ENCODE data around the gene B4GAT1. TPM values are rescaled to one million over a fixed set of nuclear protein-coding genes. Genes with fewer than 3 reads are reported as not detected.

The B4GAT1 gene
- total and polyA plus RNA-seq, 2 of the 13 experiments (the other 11 are each of a cell fraction or from before 2014, with no cell fraction given) = 40.4 to 109 TPM

- TF ChIP-seq ARID4A (CRISPR knock-in tag; IDR thresholded peaks at IDR 0.05; ENCODE audit: borderline replicate concordance) = 0 out of 2 replicates have a peak, but pooled peaks have one; percentile 45
- TF ChIP-seq STAT5B (CRISPR knock-in tag; IDR thresholded peaks at IDR 0.05) = no peak
- TF ChIP-seq SP5 (CRISPR knock-in tag; IDR thresholded peaks at IDR 0.05; ENCODE audit: borderline replicate concordance, low read depth) = peak; percentile 29; the same call in 1 of the 2 replicates
Measured at GRCh38 chr11:66371627-66372415, 24.4 kb upstream of the B4GAT1 start, which contains the start of gene SLC29A2 (continued).

DNA sequence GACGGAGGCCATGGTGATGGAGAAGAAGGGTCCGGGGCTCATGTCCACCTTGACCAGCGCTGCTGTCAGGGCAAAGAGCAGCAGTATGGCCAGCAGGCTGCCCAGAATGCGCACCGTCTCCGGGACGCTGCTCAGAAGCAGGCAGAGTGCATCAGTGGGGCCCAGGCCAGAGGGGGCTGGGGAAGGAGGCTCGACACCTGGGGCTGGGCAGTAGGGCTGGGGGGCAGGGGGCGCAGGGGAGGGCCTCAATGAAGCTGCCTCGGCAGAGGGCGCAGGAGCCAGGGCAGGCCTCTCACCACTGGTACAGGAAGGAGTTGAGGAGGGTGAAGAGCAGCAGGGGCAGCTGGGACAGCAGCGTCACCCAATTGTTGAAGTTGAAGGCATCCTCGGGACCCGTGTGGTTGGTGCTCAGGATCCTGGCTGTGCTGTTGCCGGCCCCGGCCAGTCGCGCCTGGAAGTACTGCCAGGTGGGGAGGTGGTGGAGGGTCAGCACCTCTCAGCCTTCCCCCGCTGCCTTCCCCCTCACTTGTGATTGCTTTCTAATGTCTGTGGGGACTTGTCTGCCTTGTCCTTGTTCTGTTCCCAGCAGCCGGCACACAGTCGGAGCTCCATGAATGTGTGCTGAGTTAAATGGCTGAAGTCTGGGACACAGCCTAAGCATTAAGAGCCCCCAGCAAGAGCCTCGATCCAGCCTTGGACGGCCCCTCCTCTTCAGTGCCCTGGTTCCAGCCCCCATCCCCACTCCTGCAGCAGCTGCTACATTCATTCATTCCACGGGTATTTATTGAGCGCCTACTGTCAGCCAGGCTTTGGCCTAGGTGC lies 21.9 kb upstream of the B4GAT1 start:
- POLR2A ChIA-PET = interaction anchor here (1.5 kb wide), 1 partner anchor 18 kb away, joined by 3 read pairs; no protein-coding TSS in a partner anchor
- Histone ChIP-seq H3K9me3 (ENCODE audit: low read length) (no peaks in the 10 kb centered on the region), H3K9ac (ENCODE audit: insufficient read depth, low read depth, low read length) (no peak overlapping the region), H3K4me2 (ENCODE audit: low read depth, low read length) (peak overlapping the region; percentile 2; the same call in 1 of the 2 replicates), H3K79me2 (ENCODE audit: insufficient read depth, low read length) (no peaks in the 10 kb centered on the region), H3K4me1 (ENCODE audit: insufficient read depth, low read length) (peaks cover 50% of the 10 kb centered on the region), H2AFZ (ENCODE audit: low read length) (no peak overlapping the region), H3K36me3 (replicated peaks in 1 of 2; ENCODE audit: control insufficient read depth in 1 of 2, insufficient read depth in 2 of 2, low read length in 2 of 2) (no peaks in the 10 kb centered on the region), H3K4me3 (replicated peaks in 1 of 3; ENCODE audit: insufficient read depth in 1 of 3, low read depth in 2 of 3, low read length in 3 of 3) (no peak overlapping the region), H3K27ac (ENCODE audit: extremely low read length, insufficient read depth, low read length) (no peak overlapping the region), H4K20me1 (ENCODE audit: insufficient read depth, low read length) (no peaks in the 10 kb centered on the region; the same call in 1 of the 2 replicates), H3K27me3 (ENCODE audit: control insufficient read depth in 1 of 2, insufficient read depth in 2 of 2, low read length in 2 of 2) (peaks cover 0 to 7% of the 10 kb centered on the region in 2 experiments; a peak in 1 of 5 replicates)
- BruUV-seq (replicated peaks) = no TSS peak
- in situ Hi-C loops (cut with HindIII; ENCODE audit: extremely low pct_ligation_motif_present, low pct_unique_long_range_greater_than_20kb) = no loop called here
- 75% methylated on average over 13 of the region's 25 CpGs for WGBS (ENCODE audit: low lambda C conversion rate)
- DNase-seq (ENCODE audit: low spot score) (no peak), FAIRE-seq (no peak), ATAC-seq (peak; percentile 4)
- CTCF ChIA-PET (ENCODE audit: low intra/inter-chr PET ratio, low total read pairs) = no interaction called here
- intact Hi-C loops (cut with micrococcal nuclease; ENCODE audit: unreplicated experiment) = no loop called here
- no peak for TF ChIP-seq XBP1 (CRISPR knock-in tag; IDR thresholded peaks at IDR 0.05)
- TF ChIP-seq ZMAT3 (CRISPR knock-in tag; conservative IDR thresholded peaks at IDR 0.05) = no peak
- TF ChIP-seq, protein P1, sequence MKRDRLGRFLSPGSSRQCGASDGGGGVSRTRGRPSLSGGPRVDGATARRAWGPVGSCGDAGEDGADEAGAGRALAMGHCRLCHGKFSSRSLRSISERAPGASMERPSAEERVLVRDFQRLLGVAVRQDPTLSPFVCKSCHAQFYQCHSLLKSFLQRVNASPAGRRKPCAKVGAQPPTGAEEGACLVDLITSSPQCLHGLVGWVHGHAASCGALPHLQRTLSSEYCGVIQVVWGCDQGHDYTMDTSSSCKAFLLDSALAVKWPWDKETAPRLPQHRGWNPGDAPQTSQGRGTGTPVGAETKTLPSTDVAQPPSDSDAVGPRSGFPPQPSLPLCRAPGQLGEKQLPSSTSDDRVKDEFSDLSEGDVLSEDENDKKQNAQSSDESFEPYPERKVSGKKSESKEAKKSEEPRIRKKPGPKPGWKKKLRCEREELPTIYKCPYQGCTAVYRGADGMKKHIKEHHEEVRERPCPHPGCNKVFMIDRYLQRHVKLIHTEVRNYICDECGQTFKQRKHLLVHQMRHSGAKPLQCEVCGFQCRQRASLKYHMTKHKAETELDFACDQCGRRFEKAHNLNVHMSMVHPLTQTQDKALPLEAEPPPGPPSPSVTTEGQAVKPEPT (CRISPR knock-in tag; IDR thresholded peaks at IDR 0.05; ENCODE audit: low read depth) = no peak
- TF ChIP-seq HOXA9 (CRISPR knock-in tag; IDR thresholded peaks at IDR 0.05; ENCODE audit: borderline replicate concordance) = no peak
- TF ChIP-seq ZNF263 (CRISPR knock-in tag; IDR thresholded peaks at IDR 0.05) = no peak
- no peak for TF ChIP-seq HDAC6 (IDR thresholded peaks at IDR 0.05; ENCODE audit: low read depth, low read length)
- TF ChIP-seq TFAP4 (IDR thresholded peaks at IDR 0.05; ENCODE audit: borderline replicate concordance, low read depth) = no peak
- no peak for TF ChIP-seq REXO4 (CRISPR knock-in tag; IDR thresholded peaks at IDR 0.05; ENCODE audit: borderline replicate concordance)
- no peak for TF ChIP-seq ZNF205 (CRISPR knock-in tag; IDR thresholded peaks at IDR 0.05)
- TF ChIP-seq AGO2 (optimal IDR thresholded peaks at IDR 0.05; ENCODE audit: low read depth, low read length) = peak; percentile 50
- TF ChIP-seq ZNF878 (CRISPR knock-in tag; IDR thresholded peaks at IDR 0.05) = no peak
